GM18517 (cell line): ENCODE results near the gene SORCS2.

Experiments used
- ATAC-seq: cut with Tn5 transposase; IDR thresholded peaks from one replicate; pipeline ENCODE4 v1.9.1; 2021; ENCODE audit warnings: mild to moderate bottlenecking, moderate library complexity; ENCODE audit not compliant: unreplicated experiment

Gene SORCS2

DNA sequence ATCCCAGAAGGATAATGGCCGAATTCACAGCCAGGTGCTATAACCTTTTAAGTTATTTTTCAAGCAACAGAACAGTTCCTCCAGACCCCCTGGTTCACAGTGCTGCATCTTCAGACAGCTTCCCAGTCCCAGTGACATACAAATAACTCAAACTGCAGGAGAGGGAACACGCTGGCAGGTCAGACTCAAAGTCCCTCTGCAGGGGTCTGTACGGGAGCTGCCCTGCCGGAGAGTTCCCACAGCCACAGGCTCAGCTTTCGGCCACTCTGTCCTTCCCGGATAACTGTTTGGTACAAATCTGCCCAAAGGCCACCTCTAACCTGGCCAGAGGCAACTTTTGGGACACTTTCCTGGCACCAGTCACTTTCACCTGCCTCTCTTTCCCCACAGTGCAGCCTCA, 517.1 kb downstream of the SORCS2 start:
- no peak for ATAC-seq

DNA sequence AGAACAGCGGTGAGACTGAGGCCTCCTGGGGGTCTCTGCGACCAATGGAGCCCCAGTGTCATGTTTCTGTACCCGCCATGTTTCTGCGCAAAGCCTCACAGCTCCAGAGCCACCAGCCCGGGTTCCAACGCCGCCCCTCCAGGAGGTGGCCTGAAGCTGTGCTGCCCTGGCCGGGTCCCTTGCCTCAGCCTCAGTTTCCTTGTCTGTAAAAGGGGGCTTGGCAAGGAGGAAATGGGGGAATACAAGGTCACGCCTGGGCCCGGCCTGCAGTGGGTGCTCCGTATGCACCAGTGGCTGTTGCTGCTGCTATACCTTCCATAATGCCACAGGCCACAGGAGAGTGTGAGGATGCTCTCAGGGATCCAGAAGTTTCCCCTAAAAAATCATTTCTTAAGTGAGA, 517.8 kb downstream of the SORCS2 start:
- no peak for ATAC-seq

GRCh38 chr4:7710576-7711306, 518.4 kb downstream of the SORCS2 start:
- ATAC-seq: no peak

- no peak for ATAC-seq
These were observed 519.1 kb downstream of the SORCS2 start for GRCh38 chr4:7711307-7711963.

DNA sequence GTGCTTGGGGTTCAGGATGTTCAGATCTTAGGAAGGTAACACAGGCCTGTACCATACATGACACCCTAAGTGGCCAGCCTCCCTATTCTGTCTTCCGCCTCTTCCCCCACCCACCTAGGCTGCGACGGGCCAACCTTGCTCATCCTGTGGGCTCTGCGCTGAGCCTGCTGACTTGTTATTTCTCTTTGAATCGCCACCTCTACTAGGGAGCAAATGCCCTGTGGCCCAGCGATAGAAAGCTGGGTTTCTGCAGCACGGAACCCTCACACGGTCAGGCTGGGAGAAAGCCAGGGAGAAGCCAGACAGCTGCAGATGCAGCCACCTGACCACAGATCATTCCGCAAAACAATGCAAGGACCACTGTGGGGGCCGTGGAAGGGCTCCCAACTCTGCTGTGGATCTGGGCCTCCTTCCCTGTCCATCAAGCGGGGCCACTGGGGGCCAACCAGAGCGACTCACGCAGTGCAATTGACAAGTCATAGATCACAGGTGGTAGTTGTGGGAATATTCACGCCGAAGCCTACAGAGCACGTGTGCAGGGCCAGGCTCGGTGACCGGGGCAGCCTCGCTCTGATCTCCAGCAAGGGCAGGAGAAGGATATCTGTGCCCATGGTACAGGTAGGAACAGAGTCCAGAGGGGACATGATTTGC, 519.8 kb downstream of the SORCS2 start:
- no peak for ATAC-seq

- no peak for ATAC-seq
These were observed 521.4 kb downstream of the SORCS2 start for GRCh38 chr4:7713757-7714156.

GRCh38 chr4:7714176-7714575, 521.8 kb downstream of the SORCS2 start:
- ATAC-seq: no peak

DNA sequence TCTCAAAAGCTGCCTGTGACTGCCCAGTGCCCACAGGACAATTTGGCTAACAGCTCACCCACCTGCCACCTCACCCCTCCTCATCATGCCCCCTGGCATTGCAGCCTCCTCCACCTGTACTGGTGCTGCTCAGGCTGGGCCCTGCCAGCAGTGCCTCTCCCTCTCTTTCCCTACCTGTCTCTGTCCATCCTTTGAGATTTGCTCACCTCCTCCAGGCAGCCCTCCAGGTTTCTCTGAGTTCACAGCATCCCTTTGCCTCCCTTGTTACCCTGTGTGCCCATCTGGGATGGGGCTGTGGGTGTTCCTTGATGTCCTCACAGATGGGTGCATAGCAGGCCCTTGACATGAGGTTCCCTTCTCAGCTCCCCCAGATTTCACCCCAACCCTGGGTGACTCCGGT, 522.4 kb downstream of the SORCS2 start:
- ATAC-seq: no peak

- ATAC-seq: no peak
These were observed 523.1 kb downstream of the SORCS2 start for GRCh38 chr4:7715271-7716009.

DNA sequence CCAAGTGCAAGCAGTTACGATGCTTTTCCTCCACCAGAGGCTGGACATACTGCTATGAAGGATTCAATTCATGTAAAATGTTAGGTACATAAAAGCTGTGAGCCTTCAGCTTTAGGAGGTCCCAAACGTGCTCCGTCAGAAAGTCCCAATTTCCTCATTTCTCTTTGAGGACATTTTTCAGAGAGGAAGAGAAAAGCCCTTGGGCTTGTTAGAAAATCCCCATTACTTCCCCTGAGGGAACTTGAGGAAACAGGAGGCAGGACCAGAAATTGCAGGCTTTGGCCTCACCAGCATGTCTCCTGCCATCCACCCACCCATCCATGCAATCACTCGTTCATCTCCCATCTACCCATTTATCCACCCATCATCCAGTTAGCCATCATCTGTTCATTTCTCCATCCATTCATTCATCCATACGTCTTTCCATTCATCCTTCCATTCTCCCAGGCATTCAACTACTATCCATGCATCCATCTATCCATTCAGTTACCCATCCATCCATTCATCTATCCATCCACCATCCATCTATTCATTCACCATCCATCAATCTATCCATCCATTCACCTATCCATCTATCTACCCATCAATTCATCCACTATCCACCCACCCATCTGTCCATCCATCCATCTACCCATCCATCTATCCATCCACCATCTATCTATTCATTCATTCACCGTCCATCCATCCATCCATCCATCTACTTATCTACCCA, 523.8 kb downstream of the SORCS2 start:
- ATAC-seq: no peak

GRCh38 chr4:7717161-7717560, 524.8 kb downstream of the SORCS2 start:
- ATAC-seq: no peak

GRCh38 chr4:7717946-7718490, 525.7 kb downstream of the SORCS2 start:
- no peak for ATAC-seq

GRCh38 chr4:7719354-7720174, 527.2 kb downstream of the SORCS2 start:
- no peak for ATAC-seq

DNA sequence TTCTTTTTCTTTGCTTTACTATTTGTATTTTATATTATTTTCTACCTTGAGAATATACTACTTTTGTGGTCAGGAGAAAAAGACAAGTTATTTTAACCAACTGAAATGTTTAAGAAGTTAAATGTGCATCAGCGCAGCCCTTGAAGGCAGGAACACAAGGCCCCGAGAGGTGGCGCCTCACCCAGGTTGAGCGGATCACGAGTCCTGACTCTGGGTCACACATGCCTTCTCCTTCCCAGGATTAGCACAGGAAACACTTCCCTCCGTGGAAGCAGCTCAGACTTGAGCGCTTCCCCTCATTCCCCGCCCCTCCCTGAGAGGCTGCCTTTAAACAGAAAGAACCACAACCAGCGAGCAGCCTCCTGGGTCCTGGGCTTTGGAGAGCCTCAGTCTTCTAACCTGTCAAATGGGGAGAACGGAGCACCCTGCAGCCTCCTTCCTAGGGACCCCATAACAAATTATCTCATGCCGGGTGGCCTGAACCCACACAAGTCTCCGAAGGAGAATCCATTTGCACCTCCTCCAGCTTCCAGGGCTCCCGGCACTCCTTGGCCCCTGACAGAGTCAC, 529.7 kb downstream of the SORCS2 start:
- no peak for ATAC-seq

DNA sequence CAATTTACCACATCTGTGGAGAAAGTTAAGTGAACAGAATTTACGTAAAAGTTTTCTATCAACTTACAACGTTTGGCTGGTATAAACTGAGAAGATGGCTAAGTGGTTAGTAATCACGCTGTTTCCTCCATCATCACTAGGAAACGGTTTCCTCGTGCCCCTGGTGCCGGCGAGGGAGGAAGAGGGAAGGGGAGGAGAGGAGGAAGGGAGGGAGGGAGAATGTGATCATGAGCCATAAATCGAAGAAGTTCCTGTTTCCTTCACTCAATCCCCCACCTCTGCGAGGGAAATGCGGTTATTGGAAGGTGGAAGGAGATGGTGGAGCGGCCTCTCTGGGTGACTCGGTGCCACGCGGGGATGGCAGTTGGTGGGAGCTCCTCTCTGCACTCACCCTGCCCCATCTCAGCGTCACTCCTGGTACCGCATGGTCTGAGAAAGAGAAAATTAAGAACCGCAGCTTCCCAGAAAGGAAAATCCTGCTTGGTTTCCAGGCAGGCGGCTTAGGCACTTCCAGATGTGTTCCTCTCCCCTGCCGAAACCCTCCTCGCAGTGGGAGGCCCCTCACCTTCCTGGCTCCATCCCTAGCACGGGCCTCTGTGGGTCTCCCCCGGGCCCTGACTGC, 530.5 kb downstream of the SORCS2 start:
- ATAC-seq: no peak

GRCh38 chr4:7723625-7724024, 531.3 kb downstream of the SORCS2 start:
- no peak for ATAC-seq

DNA sequence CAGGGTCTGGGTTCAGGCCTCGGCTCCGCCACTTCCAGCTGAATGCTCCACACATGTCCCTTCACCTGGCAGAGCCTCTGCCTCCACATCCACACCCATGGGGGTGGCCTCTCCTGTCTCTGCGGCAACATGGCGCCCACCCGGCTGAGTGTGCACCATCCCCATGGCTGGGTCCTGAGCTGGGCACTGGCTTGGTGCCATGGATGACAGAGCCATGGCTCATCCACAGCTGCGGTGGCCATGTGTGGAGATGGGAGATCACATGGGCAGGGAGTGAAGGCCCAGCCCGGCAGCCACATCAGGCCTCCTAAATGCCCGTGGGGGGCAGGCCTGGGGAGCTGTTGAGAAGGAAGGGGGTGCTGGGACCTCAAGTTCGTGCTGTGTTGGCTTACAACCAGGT, 533.6 kb downstream of the SORCS2 start:
- ATAC-seq: no peak

- ATAC-seq: no peak
These were observed 534.5 kb downstream of the SORCS2 start for GRCh38 chr4:7726665-7727413.
